Astrocyte (in vitro differentiated cells and primary cell): ENCODE results near the gene EPAS1.

Source experiments
- EZH2 ChIP-seq: IDR thresholded peaks from 2 replicates; pipeline ENCODE4 v1.6.1; 2012; ENCODE audit warnings: mild to moderate bottlenecking, low read length, inconsistent platforms; ENCODE audit not compliant: insufficient read depth
- TF ChIP-seq, protein P1 (sequence below): IDR thresholded peaks from 2 replicates; pipeline ENCODE4 v1.5.1; 2011; ENCODE audit warnings: low read depth, mild to moderate bottlenecking, inconsistent platforms, low read length, moderate library complexity; ENCODE audit not compliant: insufficient read depth

DNA sequence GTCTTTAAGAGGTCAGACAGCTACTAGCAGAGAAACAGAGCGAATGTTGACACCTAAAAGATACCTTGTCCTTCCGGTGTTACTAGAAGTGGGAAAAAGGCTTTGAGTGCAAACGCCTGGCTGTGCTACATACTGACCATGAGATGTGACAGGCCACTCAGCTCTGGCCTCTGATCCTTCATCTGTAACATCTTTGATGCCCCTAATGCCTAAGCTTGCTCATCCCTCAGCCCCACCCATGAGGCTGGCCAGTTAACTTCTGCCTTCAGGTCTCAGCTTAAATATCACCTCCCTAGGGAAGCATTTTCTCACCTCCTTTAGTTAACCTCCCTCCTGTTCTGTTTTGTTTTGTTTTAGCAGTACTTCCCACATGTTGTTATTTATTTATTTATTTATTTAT lies 15.9 kb downstream of the EPAS1 start:
- no peak for TF ChIP-seq EZH2
- TF ChIP-seq, protein P1, sequence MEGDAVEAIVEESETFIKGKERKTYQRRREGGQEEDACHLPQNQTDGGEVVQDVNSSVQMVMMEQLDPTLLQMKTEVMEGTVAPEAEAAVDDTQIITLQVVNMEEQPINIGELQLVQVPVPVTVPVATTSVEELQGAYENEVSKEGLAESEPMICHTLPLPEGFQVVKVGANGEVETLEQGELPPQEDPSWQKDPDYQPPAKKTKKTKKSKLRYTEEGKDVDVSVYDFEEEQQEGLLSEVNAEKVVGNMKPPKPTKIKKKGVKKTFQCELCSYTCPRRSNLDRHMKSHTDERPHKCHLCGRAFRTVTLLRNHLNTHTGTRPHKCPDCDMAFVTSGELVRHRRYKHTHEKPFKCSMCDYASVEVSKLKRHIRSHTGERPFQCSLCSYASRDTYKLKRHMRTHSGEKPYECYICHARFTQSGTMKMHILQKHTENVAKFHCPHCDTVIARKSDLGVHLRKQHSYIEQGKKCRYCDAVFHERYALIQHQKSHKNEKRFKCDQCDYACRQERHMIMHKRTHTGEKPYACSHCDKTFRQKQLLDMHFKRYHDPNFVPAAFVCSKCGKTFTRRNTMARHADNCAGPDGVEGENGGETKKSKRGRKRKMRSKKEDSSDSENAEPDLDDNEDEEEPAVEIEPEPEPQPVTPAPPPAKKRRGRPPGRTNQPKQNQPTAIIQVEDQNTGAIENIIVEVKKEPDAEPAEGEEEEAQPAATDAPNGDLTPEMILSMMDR: no peak
